Measurements from ENCODE around the gene TOM1. TPM values are rescaled to one million over a fixed set of nuclear protein-coding genes. Genes with fewer than 3 reads are reported as not detected.

TOM1 gene
- total and polyA plus RNA-seq, 4 donors: 17.9 to 53.0 (median 50.5) TPM

- no peak for DNase-seq (ENCODE audit: low spot score)
- H3K4me1 ChIP-seq (ENCODE audit: control insufficient read depth in 4 of 4, insufficient read depth in 4 of 4, low read length in 3 of 4): no peaks in the 10 kb centered on the region
- WGBS: 98% methylated on average over 1 of the region's 1 CpG
- TF ChIP-seq JUND (IDR thresholded peaks at IDR 0.05) (no peak), HNF4G (IDR thresholded peaks at IDR 0.05) (no peak), REST (IDR thresholded peaks at IDR 0.05) (no peak), ZBTB33 (IDR thresholded peaks at IDR 0.05) (no peak), FOXA1 (IDR thresholded peaks at IDR 0.05) (no peak), RAD21 (IDR thresholded peaks at IDR 0.05) (no peak)
- no peaks in the 10 kb centered on the region for H3K27me3 ChIP-seq (ENCODE audit: control insufficient read depth in 4 of 4, insufficient read depth in 4 of 4, low read length in 3 of 4)
- H3K4me3 ChIP-seq (ENCODE audit: low read depth in 1 of 3, low read length in 3 of 3): no peak overlapping the region
- H3K9me3 ChIP-seq (ENCODE audit: control insufficient read depth in 4 of 4, low read length in 3 of 4): no peaks in the 10 kb centered on the region
- H3K27ac ChIP-seq (ENCODE audit: low read depth in 1 of 2, low read length in 2 of 2): no peak overlapping the region
- H3K9ac ChIP-seq (ENCODE audit: low read depth in 1 of 2, low read length in 2 of 2): no peak overlapping the region
- H3K36me3 ChIP-seq (ENCODE audit: control insufficient read depth in 4 of 4, insufficient read depth in 3 of 4, low read depth in 1 of 4, low read length in 3 of 4): peaks cover 8 to 55% (median 29%) of the 10 kb centered on the region in 4 donors
Measured at GRCh38 chr22:35288116-35288515, 11.6 kb upstream of the TOM1 start.

- Histone ChIP-seq H3K27ac (ENCODE audit: low read depth in 1 of 2, low read length in 2 of 2) (no peak overlapping the region), H3K4me3 (ENCODE audit: low read depth in 1 of 3, low read length in 3 of 3) (no peak overlapping the region), H3K36me3 (ENCODE audit: control insufficient read depth in 4 of 4, insufficient read depth in 3 of 4, low read depth in 1 of 4, low read length in 3 of 4) (peaks cover 8 to 51% (median 27%) of the 10 kb centered on the region in 4 donors), H3K9me3 (ENCODE audit: control insufficient read depth in 4 of 4, low read length in 3 of 4) (no peaks in the 10 kb centered on the region), H3K4me1 (ENCODE audit: control insufficient read depth in 4 of 4, insufficient read depth in 4 of 4, low read length in 3 of 4) (no peaks in the 10 kb centered on the region), H3K9ac (ENCODE audit: low read depth in 1 of 2, low read length in 2 of 2) (no peak overlapping the region), H3K27me3 (ENCODE audit: control insufficient read depth in 4 of 4, insufficient read depth in 4 of 4, low read length in 3 of 4) (no peaks in the 10 kb centered on the region)
- TF ChIP-seq FOXA2 (IDR thresholded peaks at IDR 0.05): no peak
- TF ChIP-seq SP1 (IDR thresholded peaks at IDR 0.05): no peak
- TF ChIP-seq ATF3 (IDR thresholded peaks at IDR 0.05): no peak
- TF ChIP-seq NR2F2 (IDR thresholded peaks at IDR 0.05): no peak
- TF ChIP-seq EGR1 (IDR thresholded peaks at IDR 0.05; ENCODE audit: low read depth in 2 of 2): no peak
- TF ChIP-seq GABPA (IDR thresholded peaks at IDR 0.05 in 1 of 2, conservative IDR thresholded peaks at IDR 0.05 in 1 of 2): no peak
- no peak for TF ChIP-seq HNF4A (conservative IDR thresholded peaks at IDR 0.05)
- TF ChIP-seq JUND (IDR thresholded peaks at IDR 0.05): no peak
- DNase-seq (ENCODE audit: low spot score): no peak
- WGBS: 96% methylated on average over 3 of the region's 3 CpGs
Measured at GRCh38 chr22:35292786-35293185, 6.9 kb upstream of the TOM1 start.

GRCh38 chr22:35296051-35296450 lies 3.6 kb upstream of the TOM1 start:
- DNase-seq (ENCODE audit: low spot score): no peak
- Histone ChIP-seq H3K4me1 (ENCODE audit: control insufficient read depth in 4 of 4, insufficient read depth in 4 of 4, low read length in 3 of 4) (peaks cover 0 to 10% (median 5%) of the 10 kb centered on the region in 4 donors), H3K27me3 (ENCODE audit: control insufficient read depth in 4 of 4, insufficient read depth in 4 of 4, low read length in 3 of 4) (no peaks in the 10 kb centered on the region), H3K36me3 (ENCODE audit: control insufficient read depth in 4 of 4, insufficient read depth in 3 of 4, low read depth in 1 of 4, low read length in 3 of 4) (peaks cover 2 to 35% (median 16%) of the 10 kb centered on the region in 4 donors), H3K27ac (ENCODE audit: low read depth in 1 of 2, low read length in 2 of 2) (no peak overlapping the region), H3K4me3 (ENCODE audit: low read depth in 1 of 3, low read length in 3 of 3) (no peak overlapping the region), H3K9ac (ENCODE audit: low read depth in 1 of 2, low read length in 2 of 2) (no peak overlapping the region), H3K9me3 (ENCODE audit: control insufficient read depth in 4 of 4, low read length in 3 of 4) (no peaks in the 10 kb centered on the region)
- TF ChIP-seq HNF4G (IDR thresholded peaks at IDR 0.05) (no peak), ZBTB33 (IDR thresholded peaks at IDR 0.05) (no peak), CTCF (IDR thresholded peaks at IDR 0.05; ENCODE audit: low read depth, low read length, missing input control) (no peak), REST (IDR thresholded peaks at IDR 0.05) (no peak), RXRA (IDR thresholded peaks at IDR 0.05) (no peak)

Data from liver (tissue), 9 donors.